A673 (cell line): ENCODE data around the gene PNLIPRP2. TPM values are rescaled to one million over a fixed set of nuclear protein-coding genes. Genes with fewer than 3 reads are reported as not detected.

Experiments used
- BruUV-seq: library from RNA; stranded (reverse); fragments of 400-500 nt; replicated peaks from 2 replicates; lab custom pipeline; 2021; lab: Mats Ljungman, UMichigan
- CTCF ChIA-PET: fragments of 300-600 bp; sonication (Branson Sonifier 250); formaldehyde crosslinking; loops from one replicate; lab custom pipeline; 2022; ENCODE audit warnings: antibody characterized with exemption; lab: Charles Lee
- POLR2A ChIA-PET: fragments of 300-600 bp; sonication (Branson Sonifier 250); formaldehyde crosslinking; loops from one replicate; lab custom pipeline; 2022; ENCODE audit warnings: antibody characterized with exemption; ENCODE audit not compliant: low non-redundant PET; lab: Charles Lee
- DNase-seq: peaks from one replicate; pipeline ENCODE4 v3.0.0-alpha.2; 2015; ENCODE audit warnings: low spot score
- H3K27ac ChIP-seq: fragments of 200-600 bp; sonication (generic); 2 replicates; pipeline ENCODE4 v1.5.1; 2016; ENCODE audit warnings: mixed run types, low read depth, mild to moderate bottlenecking, mixed read lengths, antibody characterized with exemption, low read length; ENCODE audit not compliant: poor library complexity, severe bottlenecking
- H3K27me3 ChIP-seq: fragments of 200-600 bp; sonication (generic); replicated peaks from 2 replicates; pipeline ENCODE4 v1.6.1; 2017; ENCODE audit warnings: mixed run types, low read depth, mild to moderate bottlenecking, mixed read lengths, antibody characterized with exemption, low read length; ENCODE audit not compliant: insufficient read depth, poor library complexity
- H3K36me3 ChIP-seq: fragments of 200-600 bp; sonication (generic); 2 replicates; pipeline ENCODE4 v1.6.1; 2016; ENCODE audit warnings: mixed run types, mild to moderate bottlenecking, mixed read lengths, antibody characterized with exemption, low read length; ENCODE audit not compliant: insufficient read depth, poor library complexity, severe bottlenecking
- H3K4me1 ChIP-seq: fragments of 200-600 bp; sonication (generic); 2 replicates; pipeline ENCODE4 v1.6.1; 2017; ENCODE audit warnings: mixed run types, mild to moderate bottlenecking, mixed read lengths, antibody characterized with exemption, low read length; ENCODE audit not compliant: insufficient read depth, poor library complexity, severe bottlenecking
- H3K4me3 ChIP-seq: fragments of 200-600 bp; sonication (generic); 2 replicates; pipeline ENCODE4 v1.5.1; 2016; ENCODE audit warnings: low read depth, mixed run types, mild to moderate bottlenecking, mixed read lengths, low read length; ENCODE audit not compliant: poor library complexity, severe bottlenecking
- H3K9me3 ChIP-seq: fragments of 200-600 bp; sonication (generic); 2 replicates; pipeline ENCODE4 v1.6.1; 2016; ENCODE audit warnings: mixed run types, low read depth, mild to moderate bottlenecking, mixed read lengths, antibody characterized with exemption, low read length; ENCODE audit not compliant: poor library complexity, severe bottlenecking
- CTCF ChIP-seq: fragments of 300-800, 200-600 bp; sonication (generic); conservative IDR thresholded peaks from 2 replicates; pipeline ENCODE4 v1.5.1; 2017; ENCODE audit warnings: low read depth, mild to moderate bottlenecking, antibody characterized with exemption, low read length, moderate library complexity, mixed read lengths
- EZH2 ChIP-seq: fragments of 200-600 bp; sonication (generic); IDR thresholded peaks from 2 replicates; pipeline ENCODE4 v1.6.1; 2017; ENCODE audit warnings: borderline replicate concordance, low read depth, mild to moderate bottlenecking, mixed read lengths, antibody characterized with exemption, low read length; ENCODE audit not compliant: poor library complexity, severe bottlenecking
- intact Hi-C: fragments of 100-400 bp; cut with micrococcal nuclease; formaldehyde crosslinking; loops from one replicate; pipeline ENCODE4 v1.10.0; 2022; ENCODE audit not compliant: unreplicated experiment
- total RNA-seq: library from RNA; stranded (reverse); gene quantifications from 2 replicates; pipeline ENCODE4 v1.2.3, GENCODE V29; 2021

Gene PNLIPRP2
- total RNA-seq, 1 experiment from 2014 or later, result not detected

GRCh38 chr10:116671274-116671926 lies 50.6 kb downstream of the PNLIPRP2 start:
- Histone ChIP-seq H3K36me3 (no peaks in the 10 kb centered on the region), H3K4me3 (no peak overlapping the region), H3K4me1 (no peaks in the 10 kb centered on the region), H3K9me3 (no peaks in the 10 kb centered on the region), H3K27ac (no peak overlapping the region), H3K27me3 (peaks cover 9% of the 10 kb centered on the region)
- POLR2A ChIA-PET, result no interaction called here
- CTCF ChIA-PET, result no interaction called here
- BruUV-seq, result no TSS peak
- no peak for DNase-seq
- intact Hi-C loops, result no loop called here
- TF ChIP-seq CTCF (no peak), EZH2 (no peak)

GRCh38 chr10:116672891-116673290 lies 52.1 kb downstream of the PNLIPRP2 start:
- Histone ChIP-seq H3K9me3 (no peaks in the 10 kb centered on the region), H3K4me1 (no peaks in the 10 kb centered on the region), H3K27ac (no peak overlapping the region), H3K27me3 (peaks cover 9% of the 10 kb centered on the region), H3K4me3 (no peak overlapping the region), H3K36me3 (no peaks in the 10 kb centered on the region)
- ChIA-PET POLR2A (no interaction called here), CTCF (no interaction called here)
- TF ChIP-seq CTCF, result no peak
- no peak for TF ChIP-seq EZH2
- no peak for DNase-seq
- BruUV-seq, result no TSS peak
- intact Hi-C loops, result no loop called here

DNA sequence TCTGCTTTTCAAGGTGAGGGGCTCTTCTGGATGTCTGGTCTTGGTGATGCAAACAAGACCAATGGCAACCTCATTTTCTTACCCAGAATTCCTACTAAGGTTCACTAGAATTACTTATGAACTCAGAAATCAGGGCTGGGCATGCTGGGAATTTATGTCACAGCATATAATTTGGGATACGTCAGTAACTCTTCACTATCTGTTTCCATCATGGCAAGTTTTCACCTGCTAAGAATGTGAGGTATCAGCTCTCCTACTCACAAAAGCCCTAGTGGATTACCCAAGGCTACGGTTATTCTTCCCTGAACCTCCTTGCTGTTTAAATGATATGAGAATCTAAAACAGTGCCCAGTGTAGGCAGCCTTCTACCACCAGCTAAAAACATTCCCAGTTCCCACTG lies 53.1 kb downstream of the PNLIPRP2 start:
- Histone ChIP-seq H3K27me3 (peaks cover 9% of the 10 kb centered on the region), H3K9me3 (no peaks in the 10 kb centered on the region), H3K36me3 (no peaks in the 10 kb centered on the region), H3K27ac (no peak overlapping the region), H3K4me3 (no peak overlapping the region), H3K4me1 (no peaks in the 10 kb centered on the region)
- no peak for DNase-seq
- no TSS peak for BruUV-seq
- POLR2A ChIA-PET, result no interaction called here
- TF ChIP-seq EZH2 (no peak), CTCF (no peak)
- intact Hi-C loops, result no loop called here
- CTCF ChIA-PET, result no interaction called here
